ENCODE results near the gene ST14. TPM values are rescaled to one million over a fixed set of nuclear protein-coding genes. Genes with fewer than 3 reads are reported as not detected.
"Not testable (repeated sequence)": the region's sequence is repeated elsewhere in the genome, so short reads cannot be mapped to it uniquely, and the experiment has no call there.

Gene ST14
- polyA plus RNA-seq, 3 donors: 13.3 to 36.0 (median 23.6) TPM

DNA sequence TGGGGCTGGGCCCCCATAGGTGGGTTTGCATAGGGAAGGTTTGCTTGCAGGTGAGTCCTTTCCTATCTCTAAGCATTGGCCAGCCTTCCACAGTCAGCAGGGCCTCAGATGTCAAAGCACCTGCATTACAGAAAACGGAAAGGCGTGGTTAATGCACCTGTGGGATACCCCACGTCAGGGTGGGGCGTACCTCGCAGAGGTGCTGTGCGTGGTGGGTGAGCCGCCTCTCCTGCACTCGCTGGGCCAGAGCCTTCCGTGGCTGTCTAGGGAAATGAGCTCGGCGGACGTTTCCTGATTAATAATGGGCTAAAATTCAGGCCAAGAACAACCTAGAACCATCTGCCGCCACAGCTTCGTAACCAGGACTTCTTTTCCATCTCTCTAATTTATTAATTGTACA, 32.3 kb downstream of the ST14 start:
- Histone ChIP-seq H3K4me2 (replicated peaks; ENCODE audit: extremely low read depth, low read length, poor library complexity, severe bottlenecking) (no peak overlapping the region), H3K4me1 (ENCODE audit: control insufficient read depth in 1 of 2, insufficient read depth in 2 of 2, low read length in 2 of 2) (peaks cover 7 to 8% of the 10 kb centered on the region in 2 donors), H3K9me3 (replicated peaks in 1 of 2; ENCODE audit: control insufficient read depth in 1 of 2, insufficient read depth in 1 of 2, low read length in 2 of 2) (no peaks in the 10 kb centered on the region), H3K9ac (ENCODE audit: insufficient read depth, low read length, poor library complexity, severe bottlenecking) (no peak overlapping the region), H3K27me3 (ENCODE audit: control insufficient read depth in 2 of 2, insufficient read depth in 2 of 2, low read length in 2 of 2) (no peaks in the 10 kb centered on the region), H3K27ac (ENCODE audit: low read depth in 1 of 2, low read length in 2 of 2) (no peak overlapping the region), H3K36me3 (replicated peaks in 1 of 2; ENCODE audit: control insufficient read depth in 1 of 2, insufficient read depth in 2 of 2, low read length in 2 of 2) (peaks cover 35 to 74% of the 10 kb centered on the region in 2 donors), H3K4me3 (replicated peaks in 1 of 3; ENCODE audit: low read depth in 2 of 3, low read length in 3 of 3) (no peak overlapping the region), H2AFZ (ENCODE audit: insufficient read depth, low read depth, low read length, poor library complexity, severe bottlenecking) (no peak overlapping the region), H4K20me1 (ENCODE audit: insufficient read depth, low read length) (peaks cover 5% of the 10 kb centered on the region), H3K79me2 (ENCODE audit: insufficient read depth, low read length) (no peaks in the 10 kb centered on the region)
- Mint-ChIP-seq H3K27me3 (ENCODE audit: low read depth in 3 of 3) (peaks cover 0 to 1% (median 0%) of the 10 kb centered on the region in 3 donors), H3K36me3 (peaks cover 52 to 70% of the 10 kb centered on the region in 2 donors), H3K9me3 (peaks cover 0 to 4% (median 0%) of the 10 kb centered on the region in 7 donors), H3K4me1 (peaks cover 5% of the 10 kb centered on the region), H3K4me3 (no peak overlapping the region), H3K27ac (peak overlapping the region in 2 of 7 donors; percentile 11 to 17)
- WGBS (ENCODE audit: insufficient coverage): 92% methylated on average over 9 of the region's 14 CpGs
- intact Hi-C loops (cut with micrococcal nuclease): no loop called here
- TF ChIP-seq, protein P1, sequence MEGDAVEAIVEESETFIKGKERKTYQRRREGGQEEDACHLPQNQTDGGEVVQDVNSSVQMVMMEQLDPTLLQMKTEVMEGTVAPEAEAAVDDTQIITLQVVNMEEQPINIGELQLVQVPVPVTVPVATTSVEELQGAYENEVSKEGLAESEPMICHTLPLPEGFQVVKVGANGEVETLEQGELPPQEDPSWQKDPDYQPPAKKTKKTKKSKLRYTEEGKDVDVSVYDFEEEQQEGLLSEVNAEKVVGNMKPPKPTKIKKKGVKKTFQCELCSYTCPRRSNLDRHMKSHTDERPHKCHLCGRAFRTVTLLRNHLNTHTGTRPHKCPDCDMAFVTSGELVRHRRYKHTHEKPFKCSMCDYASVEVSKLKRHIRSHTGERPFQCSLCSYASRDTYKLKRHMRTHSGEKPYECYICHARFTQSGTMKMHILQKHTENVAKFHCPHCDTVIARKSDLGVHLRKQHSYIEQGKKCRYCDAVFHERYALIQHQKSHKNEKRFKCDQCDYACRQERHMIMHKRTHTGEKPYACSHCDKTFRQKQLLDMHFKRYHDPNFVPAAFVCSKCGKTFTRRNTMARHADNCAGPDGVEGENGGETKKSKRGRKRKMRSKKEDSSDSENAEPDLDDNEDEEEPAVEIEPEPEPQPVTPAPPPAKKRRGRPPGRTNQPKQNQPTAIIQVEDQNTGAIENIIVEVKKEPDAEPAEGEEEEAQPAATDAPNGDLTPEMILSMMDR (IDR thresholded peaks at IDR 0.05): no peak
- no peak for DNase-seq

DNA sequence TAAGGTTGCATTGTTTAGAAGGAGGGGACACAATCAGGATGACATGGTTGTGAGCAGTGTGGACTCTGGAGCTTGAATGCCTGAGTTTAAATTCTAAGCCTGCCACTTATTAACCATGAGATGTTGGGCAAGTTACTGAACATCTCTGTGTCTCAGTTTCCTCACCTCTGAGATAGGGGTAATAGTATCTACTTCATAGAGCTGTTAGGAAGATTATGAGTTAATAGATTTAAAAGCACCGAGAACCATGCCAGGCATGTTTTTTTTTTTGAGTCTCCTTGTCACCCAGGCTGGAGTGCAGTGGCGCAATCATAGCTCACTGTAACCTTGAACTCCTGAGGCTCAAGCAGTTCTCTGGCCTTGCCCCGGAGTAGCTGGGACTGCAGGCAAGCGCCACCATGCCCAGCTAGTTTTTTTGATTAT, 33.3 kb downstream of the ST14 start:
- H3K36me3 ChIP-seq (replicated peaks in 1 of 2; ENCODE audit: control insufficient read depth in 1 of 2, insufficient read depth in 2 of 2, low read length in 2 of 2): peaks cover 43 to 84% of the 10 kb centered on the region in 2 donors
- no peaks in the 10 kb centered on the region for H3K79me2 ChIP-seq (ENCODE audit: insufficient read depth, low read length)
- no peaks in the 10 kb centered on the region for H3K9me3 ChIP-seq (replicated peaks in 1 of 2; ENCODE audit: control insufficient read depth in 1 of 2, insufficient read depth in 1 of 2, low read length in 2 of 2)
- peaks cover 7 to 8% of the 10 kb centered on the region in 2 donors for H3K4me1 ChIP-seq (ENCODE audit: control insufficient read depth in 1 of 2, insufficient read depth in 2 of 2, low read length in 2 of 2)
- TF ChIP-seq, protein P1 (IDR thresholded peaks at IDR 0.05): no peak
- H3K36me3 Mint-ChIP-seq: peaks cover 57 to 75% of the 10 kb centered on the region in 2 donors
- no peak overlapping the region for H3K4me2 ChIP-seq (replicated peaks; ENCODE audit: extremely low read depth, low read length, poor library complexity, severe bottlenecking)
- H2AFZ ChIP-seq (ENCODE audit: insufficient read depth, low read depth, low read length, poor library complexity, severe bottlenecking): no peak overlapping the region
- intact Hi-C loops (cut with micrococcal nuclease): no loop called here
- no peak overlapping the region for H3K4me3 Mint-ChIP-seq
- H3K4me3 ChIP-seq (replicated peaks in 1 of 3; ENCODE audit: low read depth in 2 of 3, low read length in 3 of 3): no peak overlapping the region
- no peak overlapping the region for H3K27ac Mint-ChIP-seq
- H3K9me3 Mint-ChIP-seq: peaks cover 0 to 4% (median 0%) of the 10 kb centered on the region in 7 donors
- no peak for DNase-seq
- H3K4me1 Mint-ChIP-seq: peaks cover 5% of the 10 kb centered on the region
- peaks cover 0 to 1% (median 0%) of the 10 kb centered on the region in 3 donors for H3K27me3 Mint-ChIP-seq (ENCODE audit: low read depth in 3 of 3)
- no peaks in the 10 kb centered on the region for H4K20me1 ChIP-seq (ENCODE audit: insufficient read depth, low read length)
- no peak overlapping the region for H3K27ac ChIP-seq (ENCODE audit: low read depth in 1 of 2, low read length in 2 of 2)
- H3K9ac ChIP-seq (ENCODE audit: insufficient read depth, low read length, poor library complexity, severe bottlenecking): no peak overlapping the region
- H3K27me3 ChIP-seq (ENCODE audit: control insufficient read depth in 2 of 2, insufficient read depth in 2 of 2, low read length in 2 of 2): no peaks in the 10 kb centered on the region
- 67% methylated on average over 2 of the region's 4 CpGs for WGBS (ENCODE audit: insufficient coverage)

DNA sequence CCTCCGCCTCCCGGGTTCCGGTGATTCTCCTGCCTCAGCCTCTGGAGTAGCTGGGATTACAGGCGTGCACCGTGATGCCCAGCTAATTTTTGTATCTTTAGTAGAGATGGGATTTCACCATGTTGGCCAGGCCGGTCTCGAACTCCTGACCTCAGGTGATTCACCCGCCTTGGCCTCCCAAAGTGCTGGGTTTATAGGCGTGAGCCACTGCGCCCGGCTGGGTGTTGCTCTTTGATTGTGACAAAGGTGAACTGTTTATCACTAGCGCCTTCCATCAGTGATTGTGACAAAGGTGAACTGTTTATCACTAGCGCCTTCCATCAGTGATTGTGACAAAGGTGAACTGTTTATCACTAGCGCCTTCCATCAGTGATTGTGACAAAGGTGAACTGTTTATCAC, 34.0 kb downstream of the ST14 start:
- H3K4me3 Mint-ChIP-seq; H3K4me1 ChIP-seq (ENCODE audit: control insufficient read depth in 1 of 2, insufficient read depth in 2 of 2, low read length in 2 of 2); H3K4me2 ChIP-seq (replicated peaks; ENCODE audit: extremely low read depth, low read length, poor library complexity, severe bottlenecking); H3K9ac ChIP-seq (ENCODE audit: insufficient read depth, low read length, poor library complexity, severe bottlenecking); H3K4me1 Mint-ChIP-seq; H3K4me3 ChIP-seq (replicated peaks in 1 of 3; ENCODE audit: low read depth in 2 of 3, low read length in 3 of 3); H3K27ac ChIP-seq (ENCODE audit: low read depth in 1 of 2, low read length in 2 of 2); H3K9me3 ChIP-seq (replicated peaks in 1 of 2; ENCODE audit: control insufficient read depth in 1 of 2, insufficient read depth in 1 of 2, low read length in 2 of 2); H2AFZ ChIP-seq (ENCODE audit: insufficient read depth, low read depth, low read length, poor library complexity, severe bottlenecking); intact Hi-C loops (cut with micrococcal nuclease); H3K27me3 Mint-ChIP-seq (ENCODE audit: low read depth in 3 of 3); H4K20me1 ChIP-seq (ENCODE audit: insufficient read depth, low read length); H3K9me3 Mint-ChIP-seq; H3K79me2 ChIP-seq (ENCODE audit: insufficient read depth, low read length); DNase-seq; H3K27me3 ChIP-seq (ENCODE audit: control insufficient read depth in 2 of 2, insufficient read depth in 2 of 2, low read length in 2 of 2): not testable (repeated sequence)
- 100% methylated on average over 5 of the region's 14 CpGs for WGBS (ENCODE audit: insufficient coverage)
- Mint-ChIP-seq H3K36me3 (peaks cover 59 to 76% of the 10 kb centered on the region in 2 donors), H3K27ac (peak overlapping the region in 1 of 7 donors; percentile 50)
- peaks cover 49 to 87% of the 10 kb centered on the region in 2 donors for H3K36me3 ChIP-seq (replicated peaks in 1 of 2; ENCODE audit: control insufficient read depth in 1 of 2, insufficient read depth in 2 of 2, low read length in 2 of 2)

Measured in CD14-positive monocyte (primary cell).